Ectodermal cell (in vitro differentiated cells): Measurements from ENCODE around the gene TIAM1.

Source experiments
- H3K27ac ChIP-seq: 2 replicates; pipeline ENCODE4 v1.7.0; 2013; ENCODE audit warnings: mild to moderate bottlenecking, low read depth, low read length; ENCODE audit not compliant: insufficient read depth, poor library complexity, severe bottlenecking
- H3K27me3 ChIP-seq: 2 replicates; pipeline ENCODE4 v1.7.0; 2013; ENCODE audit warnings: mild to moderate bottlenecking, low read length; ENCODE audit not compliant: insufficient read depth, control insufficient read depth, poor library complexity, severe bottlenecking
- H3K36me3 ChIP-seq: one replicate; pipeline ENCODE4 v1.7.0; 2013; ENCODE audit warnings: low read length; ENCODE audit not compliant: control insufficient read depth, insufficient read depth
- H3K4me1 ChIP-seq: one replicate; pipeline ENCODE4 v1.7.0; 2013; ENCODE audit warnings: low read length; ENCODE audit not compliant: control insufficient read depth, insufficient read depth
- H3K4me3 ChIP-seq: 2 replicates; pipeline ENCODE4 v1.7.0; 2013; ENCODE audit warnings: low read depth, low read length, control low read depth; ENCODE audit not compliant: insufficient read depth
- H3K9me3 ChIP-seq: 2 replicates; pipeline ENCODE4 v1.7.0; 2013; ENCODE audit warnings: mild to moderate bottlenecking, low read length, moderate library complexity; ENCODE audit not compliant: control insufficient read depth
- WGBS, 2 experiments: methylation state at CpG; one replicate each; pipeline ENCODE4 v1.1.7; 2013; ENCODE audit warnings: missing lambda C conversion rate in 2 of 2; 5-methylcytosine and 5-hydroxymethylcytosine counted together

Gene TIAM1

GRCh38 chr21:31354604-31355443 lies 10.8 kb upstream of the TIAM1 start:
- Histone ChIP-seq H3K27me3 (no peaks in the 10 kb centered on the region), H3K9me3 (no peaks in the 10 kb centered on the region), H3K27ac (no peak overlapping the region), H3K36me3 (no peaks in the 10 kb centered on the region), H3K4me1 (no peaks in the 10 kb centered on the region), H3K4me3 (no peak overlapping the region)
- 85 to 86% methylated on average over 9 of the region's 10 CpGs for WGBS, 2 experiments

GRCh38 chr21:31354122-31354521 lies 10.1 kb upstream of the TIAM1 start:
- Histone ChIP-seq H3K36me3 (no peaks in the 10 kb centered on the region), H3K9me3 (no peaks in the 10 kb centered on the region), H3K27me3 (no peaks in the 10 kb centered on the region), H3K4me1 (peaks cover 1% of the 10 kb centered on the region), H3K4me3 (no peak overlapping the region), H3K27ac (no peak overlapping the region)
- WGBS, 2 experiments = 95 to 96% methylated on average over 4 of the region's 4 CpGs

- H3K4me1 ChIP-seq = peaks cover 3% of the 10 kb centered on the region
- no peak overlapping the region for H3K27ac ChIP-seq
- H3K27me3 ChIP-seq = no peaks in the 10 kb centered on the region
- no peaks in the 10 kb centered on the region for H3K9me3 ChIP-seq
- no peaks in the 10 kb centered on the region for H3K36me3 ChIP-seq
- no peak overlapping the region for H3K4me3 ChIP-seq
- WGBS, 2 experiments = 56% methylated on average over 2 of the region's 2 CpGs; no CpG with 5 or more reads in 1 of the 2 experiments
Observed at GRCh38 chr21:31352836-31353235, 8.8 kb upstream of the TIAM1 start.

GRCh38 chr21:31351960-31352359 lies 7.9 kb upstream of the TIAM1 start:
- Histone ChIP-seq H3K9me3 (no peaks in the 10 kb centered on the region), H3K27me3 (no peaks in the 10 kb centered on the region), H3K27ac (no peak overlapping the region), H3K4me3 (no peak overlapping the region), H3K36me3 (no peaks in the 10 kb centered on the region), H3K4me1 (peaks cover 6% of the 10 kb centered on the region)
- WGBS, 2 experiments = 63% methylated on average over 3 of the region's 3 CpGs

DNA sequence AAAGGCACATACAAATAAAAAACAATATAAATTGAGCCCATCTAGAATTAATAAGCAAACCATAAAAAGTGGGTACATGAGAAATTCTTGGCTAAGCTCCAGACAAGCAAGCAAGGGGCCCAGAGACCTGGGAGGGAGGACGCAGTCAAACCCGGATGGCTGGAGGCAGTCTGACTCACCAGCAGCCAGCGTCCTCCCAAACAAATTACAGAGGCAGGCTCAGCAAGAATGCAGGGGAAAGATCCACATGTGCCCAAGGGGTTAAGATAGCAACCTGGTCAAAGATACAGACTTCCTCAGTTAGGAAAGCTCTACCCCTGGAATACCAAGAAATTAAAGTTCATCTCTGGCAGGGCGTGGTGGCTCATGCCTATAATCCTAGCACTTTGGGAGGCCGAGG lies 7.4 kb upstream of the TIAM1 start:
- peaks cover 6% of the 10 kb centered on the region for H3K4me1 ChIP-seq
- H3K27me3 ChIP-seq = no peaks in the 10 kb centered on the region
- no peaks in the 10 kb centered on the region for H3K9me3 ChIP-seq
- no peaks in the 10 kb centered on the region for H3K36me3 ChIP-seq
- WGBS, 2 experiments = 76 to 86% methylated on average over 5 of the region's 5 CpGs
- H3K4me3 ChIP-seq = no peak overlapping the region
- no peak overlapping the region for H3K27ac ChIP-seq

GRCh38 chr21:31349208-31349607 lies 5.1 kb upstream of the TIAM1 start:
- H3K4me1 ChIP-seq = peaks cover 6% of the 10 kb centered on the region
- no peaks in the 10 kb centered on the region for H3K36me3 ChIP-seq
- no peaks in the 10 kb centered on the region for H3K9me3 ChIP-seq
- no peak overlapping the region for H3K27ac ChIP-seq
- WGBS, 2 experiments = 67 to 84% methylated on average over 3 to 4 of the region's 4 CpGs
- no peak overlapping the region for H3K4me3 ChIP-seq
- no peaks in the 10 kb centered on the region for H3K27me3 ChIP-seq

GRCh38 chr21:31348188-31348587 lies 4.1 kb upstream of the TIAM1 start:
- H3K9me3 ChIP-seq = no peaks in the 10 kb centered on the region
- peaks cover 3% of the 10 kb centered on the region for H3K27me3 ChIP-seq
- H3K4me1 ChIP-seq = peaks cover 6% of the 10 kb centered on the region
- 94 to 95% methylated on average over 7 of the region's 7 CpGs for WGBS, 2 experiments
- H3K36me3 ChIP-seq = no peaks in the 10 kb centered on the region
- no peak overlapping the region for H3K27ac ChIP-seq
- no peak overlapping the region for H3K4me3 ChIP-seq

DNA sequence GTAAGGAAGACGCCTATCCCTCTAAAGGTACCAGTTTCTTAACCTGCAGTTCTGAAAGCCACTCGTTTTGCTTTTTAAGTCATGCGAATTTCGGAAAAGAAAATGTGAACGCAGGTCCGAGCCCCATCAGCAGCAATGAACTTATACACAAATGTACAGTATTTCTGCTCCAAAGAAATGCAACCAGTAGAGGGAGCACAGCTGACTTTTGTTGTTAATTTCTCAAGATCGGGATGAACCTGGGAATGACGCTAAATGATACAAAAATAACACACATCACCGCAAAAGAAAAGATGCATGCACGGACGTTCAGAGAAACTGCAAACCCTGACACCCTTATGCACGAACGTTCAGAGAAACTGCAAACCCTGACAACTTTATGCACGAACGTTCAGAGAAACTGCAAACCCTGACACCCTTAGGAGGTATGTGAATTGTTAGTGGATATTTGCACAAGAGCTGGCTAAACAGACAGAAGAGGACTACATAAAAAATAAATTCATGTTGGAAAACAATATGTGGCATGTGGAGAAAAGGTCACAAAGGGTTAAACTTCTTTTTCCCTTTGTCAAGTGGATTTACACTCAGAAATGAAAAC lies 3.5 kb upstream of the TIAM1 start:
- no peaks in the 10 kb centered on the region for H3K36me3 ChIP-seq
- no peak overlapping the region for H3K4me3 ChIP-seq
- no peak overlapping the region for H3K27ac ChIP-seq
- peaks cover 6% of the 10 kb centered on the region for H3K4me1 ChIP-seq
- 85 to 86% methylated on average over 15 of the region's 15 CpGs for WGBS, 2 experiments
- peaks cover 9% of the 10 kb centered on the region for H3K27me3 ChIP-seq
- no peaks in the 10 kb centered on the region for H3K9me3 ChIP-seq

DNA sequence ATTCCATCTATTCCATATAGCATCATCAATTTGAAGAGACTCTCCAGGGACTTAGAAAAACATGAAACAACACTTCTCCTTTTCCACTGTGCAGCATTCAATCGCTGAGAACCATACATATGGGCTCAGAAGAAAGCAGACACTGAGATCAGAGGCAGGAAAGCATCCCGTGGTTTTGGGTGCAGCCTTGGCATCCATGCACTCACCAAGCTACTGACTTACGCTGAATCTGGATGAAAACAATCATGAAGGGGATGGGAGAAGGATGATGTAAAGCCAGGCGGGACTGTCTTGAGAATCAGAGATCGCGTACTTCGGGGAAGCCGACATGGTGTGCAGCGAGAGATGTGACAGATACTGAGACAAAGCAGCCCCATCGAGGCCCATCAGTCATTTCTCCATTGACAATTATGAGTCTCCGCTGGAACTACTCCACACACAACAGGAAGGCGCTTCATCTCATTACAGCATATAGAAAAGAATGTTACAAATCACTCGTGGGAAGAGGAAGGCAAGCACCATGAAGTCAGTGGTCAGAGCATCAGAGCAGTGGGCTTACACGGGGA lies 2.3 kb upstream of the TIAM1 start:
- WGBS, 2 experiments = 79 to 85% methylated on average over 14 of the region's 14 CpGs
- H3K9me3 ChIP-seq = no peaks in the 10 kb centered on the region
- H3K27me3 ChIP-seq = peaks cover 9% of the 10 kb centered on the region
- peaks cover 6% of the 10 kb centered on the region for H3K4me1 ChIP-seq
- H3K4me3 ChIP-seq = no peak overlapping the region
- no peak overlapping the region for H3K27ac ChIP-seq
- H3K36me3 ChIP-seq = no peaks in the 10 kb centered on the region

DNA sequence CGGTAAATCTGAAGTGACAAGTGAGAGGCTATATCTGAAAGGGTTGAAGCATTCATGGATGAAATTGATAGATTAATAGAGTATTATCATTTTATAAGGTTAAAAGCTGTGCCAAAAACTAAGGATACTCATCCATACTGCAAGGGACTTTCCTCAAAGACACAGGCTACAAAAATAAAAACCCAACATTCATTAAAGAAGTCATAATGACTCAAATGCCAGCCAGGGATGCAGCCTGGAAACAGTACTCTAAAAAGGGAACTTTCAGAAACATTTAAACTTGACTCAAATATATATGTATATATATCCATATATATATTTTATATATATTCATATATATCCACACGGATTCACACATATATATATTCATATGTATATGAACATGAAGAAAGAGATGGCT lies 1.1 kb upstream of the TIAM1 start:
- 67 to 91% methylated on average over 1 of the region's 2 CpGs for WGBS, 2 experiments
- Histone ChIP-seq H3K27me3 (peaks cover 9% of the 10 kb centered on the region), H3K9me3 (no peaks in the 10 kb centered on the region), H3K4me1 (peaks cover 6% of the 10 kb centered on the region), H3K27ac (no peak overlapping the region), H3K36me3 (no peaks in the 10 kb centered on the region), H3K4me3 (no peak overlapping the region)
